Astrocyte (in vitro differentiated cells and primary cell): ENCODE measurements around the gene ELK4.

Experiments
- CTCF ChIP-seq: IDR thresholded peaks from 2 replicates; pipeline ENCODE4 v1.5.1; 2011; ENCODE audit warnings: low read depth, mild to moderate bottlenecking, inconsistent platforms, low read length, moderate library complexity; ENCODE audit not compliant: insufficient read depth
- EZH2 ChIP-seq: IDR thresholded peaks from 2 replicates; pipeline ENCODE4 v1.6.1; 2012; ENCODE audit warnings: mild to moderate bottlenecking, low read length, inconsistent platforms; ENCODE audit not compliant: insufficient read depth

GRCh38 chr1:205665201-205666045 is 33.6 kb upstream of the ELK4 start:
- TF ChIP-seq CTCF = no peak
- TF ChIP-seq EZH2 = no peak
